K562 (cell line): Measurements from ENCODE around the gene HES5.

Experiments used
- CTCF ChIP-seq, 3 experiments: IDR thresholded peaks in 2 of 3; conservative IDR thresholded peaks in 1 of 3; 2 replicates each; pipeline ENCODE4 v1.5.1; 2011 to 2012; ENCODE audit warnings: low read length in 3 of 3, mild to moderate bottlenecking in 3 of 3, control low read depth in 2 of 3, improper control_type of control experiment in 1 of 3, inconsistent platforms in 1 of 3, low read depth in 1 of 3, mixed read lengths in 1 of 3, moderate library complexity in 1 of 3; ENCODE audit not compliant: insufficient read depth in 2 of 3
- IRF9 ChIP-seq: fragments of 450-650 bp; IDR thresholded peaks from 2 replicates; pipeline ENCODE4 v1.6.1; 2016; ENCODE audit warnings: missing biosample characterization, missing genetic modification characterization
- LEF1 ChIP-seq: fragments of 450-650 bp; IDR thresholded peaks from 2 replicates; pipeline ENCODE4 v1.6.1; 2016; ENCODE audit warnings: mild to moderate bottlenecking
- NFXL1 ChIP-seq: fragments of 450-650 bp; formaldehyde crosslinking; IDR thresholded peaks from 2 replicates; pipeline ENCODE4 v1.4.0; 2021; ENCODE audit warnings: mild to moderate bottlenecking
- RREB1 ChIP-seq: fragments of 250-450 bp; sonication (Bioruptor Pico); IDR thresholded peaks from 2 replicates; pipeline ENCODE4 v1.4.0; 2020
- SP1 ChIP-seq: sonication (generic); formaldehyde crosslinking; IDR thresholded peaks from 2 replicates; pipeline ENCODE4 v1.8.1; 2022; ENCODE audit warnings: mild to moderate bottlenecking, missing genetic modification reagents
- TBL1XR1 ChIP-seq, 2 experiments: IDR thresholded peaks; 2 replicates each; pipeline ENCODE4 v1.6.1; 2012; ENCODE audit warnings: improper control_type of control experiment in 2 of 2, low read length in 2 of 2, mild to moderate bottlenecking in 1 of 2
- TFAM ChIP-seq: fragments of 250-450 bp; sonication (Bioruptor Pico); conservative IDR thresholded peaks from 2 replicates; pipeline ENCODE4 v1.5.0; 2021; ENCODE audit warnings: mild to moderate bottlenecking, moderate library complexity
- ZNF695 ChIP-seq: fragments of 450-650 bp; formaldehyde crosslinking; IDR thresholded peaks from 2 replicates; pipeline ENCODE4 v1.4.0; 2020; ENCODE audit warnings: mild to moderate bottlenecking, moderate library complexity

- TF ChIP-seq IRF9 (tag): no peak
- TF ChIP-seq TFAM (CRISPR knock-in tag): no peak
- no peak for TF ChIP-seq CTCF (IDR thresholded peaks at IDR 0.05 in 2 of 3, conservative IDR thresholded peaks at IDR 0.05 in 1 of 3; ENCODE audit: insufficient read depth in 2 of 3, low read depth in 1 of 3, low read length in 3 of 3)
- TF ChIP-seq LEF1: no peak
- no peak for TF ChIP-seq SP1 (CRISPR knock-in tag)
- TF ChIP-seq ZNF695: no peak
- TF ChIP-seq TBL1XR1 (IDR thresholded peaks at IDR 0.05; ENCODE audit: low read length in 2 of 2): no peak
- TF ChIP-seq NFXL1 (CRISPR knock-in tag): no peak
- no peak for TF ChIP-seq RREB1 (CRISPR knock-in tag)
These were observed 34.8 kb upstream of the HES5 start for GRCh38 chr1:2564815-2565374.
